ACC112 (cell line): Measurements from ENCODE around the gene ZNF776.
"Not testable (repeated sequence)": the region's sequence is repeated elsewhere in the genome, so short reads cannot be mapped to it uniquely, and the experiment has no call there.

Experiments
- H2AFZ ChIP-seq: fragments of 200-600 bp; sonication (generic); one replicate; pipeline ENCODE4 v1.6.0; 2017; ENCODE audit warnings: antibody characterized with exemption, low read length; ENCODE audit not compliant: unreplicated experiment
- H3K27ac ChIP-seq: fragments of 200-600 bp; sonication (generic); 2 replicates; pipeline ENCODE4 v1.5.1; 2014; ENCODE audit warnings: low read depth, mild to moderate bottlenecking, antibody characterized with exemption, low read length, moderate library complexity
- H3K27me3 ChIP-seq: fragments of 200-600 bp; sonication (generic); 2 replicates; pipeline ENCODE4 v1.6.1; 2014; ENCODE audit warnings: mild to moderate bottlenecking, antibody characterized with exemption, low read length, moderate library complexity, mixed read lengths; ENCODE audit not compliant: insufficient read depth
- H3K36me3 ChIP-seq: fragments of 200-600 bp; sonication (generic); 2 replicates; pipeline ENCODE4 v1.6.1; 2016; ENCODE audit warnings: mild to moderate bottlenecking, antibody characterized with exemption, low read length, moderate library complexity, mixed read lengths; ENCODE audit not compliant: insufficient read depth
- H3K4me1 ChIP-seq: fragments of 200-600 bp; sonication (generic); one replicate; pipeline ENCODE4 v1.6.1; 2016; ENCODE audit warnings: low read length, mixed read lengths; ENCODE audit not compliant: insufficient read depth, unreplicated experiment, control insufficient read depth
- H3K4me3 ChIP-seq: fragments of 200-600 bp; sonication (generic); 2 replicates; pipeline ENCODE4 v1.5.1; 2014; ENCODE audit warnings: mild to moderate bottlenecking, low read depth, low read length
- H3K79me2 ChIP-seq: fragments of 200-600 bp; sonication (generic); one replicate; pipeline ENCODE4 v1.6.0; 2016; ENCODE audit warnings: low read length; ENCODE audit not compliant: control insufficient read depth, unreplicated experiment, insufficient read depth

The ZNF776 gene

GRCh38 chr19:57738770-57739169 lies 7.8 kb upstream of the ZNF776 start:
- not testable (repeated sequence) for H2AFZ ChIP-seq, H3K79me2 ChIP-seq, H3K27ac ChIP-seq, H3K36me3 ChIP-seq, H3K27me3 ChIP-seq, H3K4me1 ChIP-seq, H3K4me3 ChIP-seq

DNA sequence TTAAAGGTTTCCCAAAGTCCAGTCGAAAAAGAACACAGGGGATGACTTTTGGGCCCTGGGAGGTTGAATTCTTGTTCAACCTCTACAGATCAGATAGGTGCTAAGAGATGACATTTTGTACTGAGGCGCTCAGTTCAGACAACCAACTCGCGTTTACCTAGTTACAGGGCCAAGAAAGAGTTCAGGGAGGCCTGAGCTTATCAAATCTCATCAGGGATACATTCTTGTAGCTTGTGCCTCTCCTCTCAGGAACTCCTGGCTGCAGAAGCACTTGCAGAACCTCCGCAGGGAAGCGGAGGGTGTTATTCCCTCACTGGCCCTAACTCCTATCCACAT lies 825 bp downstream of the ZNF776 start:
- peak overlapping the region; percentile 79 for H2AFZ ChIP-seq
- no peaks in the 10 kb centered on the region for H3K27me3 ChIP-seq
- H3K36me3 ChIP-seq, result peaks cover 42% of the 10 kb centered on the region
- H3K79me2 ChIP-seq, result peaks cover 39% of the 10 kb centered on the region
- H3K4me3 ChIP-seq, result peak overlapping the region; percentile 99
- H3K4me1 ChIP-seq, result peaks cover 6% of the 10 kb centered on the region
- no peak overlapping the region for H3K27ac ChIP-seq

GRCh38 chr19:57748029-57748428 lies 1.4 kb downstream of the ZNF776 start:
- Histone ChIP-seq H2AFZ (no peak overlapping the region), H3K36me3 (peaks cover 48% of the 10 kb centered on the region), H3K4me3 (peak overlapping the region; percentile 99), H3K27ac (no peak overlapping the region), H3K27me3 (no peaks in the 10 kb centered on the region), H3K79me2 (peaks cover 39% of the 10 kb centered on the region), H3K4me1 (peaks cover 6% of the 10 kb centered on the region)

GRCh38 chr19:57754091-57754673 lies 7.6 kb downstream of the ZNF776 start:
- Histone ChIP-seq H3K36me3 (peaks cover 79% of the 10 kb centered on the region), H3K79me2 (peaks cover 16% of the 10 kb centered on the region), H3K4me3 (no peak overlapping the region), H3K4me1 (no peaks in the 10 kb centered on the region), H3K27ac (no peak overlapping the region), H3K27me3 (no peaks in the 10 kb centered on the region), H2AFZ (no peak overlapping the region)

DNA sequence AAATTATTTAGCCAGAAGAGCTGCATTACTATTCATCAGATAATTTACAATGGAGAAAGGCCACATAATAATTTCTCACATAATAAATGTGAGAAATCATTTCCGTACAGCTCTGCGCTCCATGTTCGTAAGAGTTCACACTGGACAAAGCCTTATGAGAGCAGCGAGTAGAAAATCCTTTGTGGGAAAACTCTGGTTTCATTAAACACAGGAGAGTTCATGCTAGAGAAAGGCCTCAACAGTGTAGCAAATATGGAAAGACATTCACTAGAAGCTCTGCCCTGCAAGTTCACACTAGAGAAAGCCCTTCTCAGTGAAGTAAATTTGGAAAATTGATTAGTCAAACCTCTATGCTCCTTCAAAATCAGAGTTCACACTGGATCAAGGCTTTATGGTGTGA lies 8.4 kb downstream of the ZNF776 start:
- H3K27me3 ChIP-seq, result no peaks in the 10 kb centered on the region
- peaks cover 7% of the 10 kb centered on the region for H3K79me2 ChIP-seq
- peaks cover 70% of the 10 kb centered on the region for H3K36me3 ChIP-seq
- no peak overlapping the region for H3K4me3 ChIP-seq
- H3K27ac ChIP-seq, result no peak overlapping the region
- H2AFZ ChIP-seq, result no peak overlapping the region
- no peaks in the 10 kb centered on the region for H3K4me1 ChIP-seq

- Histone ChIP-seq H3K36me3 (peaks cover 44% of the 10 kb centered on the region), H3K4me3 (no peak overlapping the region), H3K79me2 (no peaks in the 10 kb centered on the region), H2AFZ (no peak overlapping the region), H3K27me3 (no peaks in the 10 kb centered on the region), H3K4me1 (no peaks in the 10 kb centered on the region), H3K27ac (no peak overlapping the region)
Observed at GRCh38 chr19:57757941-57758340, 11.3 kb downstream of the ZNF776 start.

DNA sequence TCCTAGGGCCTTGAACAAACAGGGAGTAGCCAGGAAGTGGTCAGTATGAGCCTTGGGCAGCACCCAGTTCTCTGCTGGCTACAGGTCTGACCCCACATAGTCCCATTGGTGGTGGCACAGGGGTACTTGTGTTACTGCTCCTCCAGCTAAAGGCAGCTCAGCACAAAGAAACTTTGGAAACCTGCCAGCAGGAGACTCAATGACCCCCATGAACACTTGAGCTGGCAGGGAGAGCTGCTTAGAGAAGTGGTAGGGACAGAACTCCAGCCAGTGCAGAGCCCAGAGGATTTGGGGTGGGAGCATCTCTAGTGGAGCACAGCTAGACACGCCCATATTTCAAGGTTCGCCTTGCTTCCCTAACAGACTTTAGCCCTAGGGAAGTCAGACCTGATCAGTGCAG lies 12.5 kb downstream of the ZNF776 start:
- Histone ChIP-seq H3K36me3 (peaks cover 33% of the 10 kb centered on the region), H3K27me3 (no peaks in the 10 kb centered on the region), H2AFZ (no peak overlapping the region), H3K4me3 (no peak overlapping the region), H3K79me2 (no peaks in the 10 kb centered on the region), H3K27ac (no peak overlapping the region), H3K4me1 (no peaks in the 10 kb centered on the region)

DNA sequence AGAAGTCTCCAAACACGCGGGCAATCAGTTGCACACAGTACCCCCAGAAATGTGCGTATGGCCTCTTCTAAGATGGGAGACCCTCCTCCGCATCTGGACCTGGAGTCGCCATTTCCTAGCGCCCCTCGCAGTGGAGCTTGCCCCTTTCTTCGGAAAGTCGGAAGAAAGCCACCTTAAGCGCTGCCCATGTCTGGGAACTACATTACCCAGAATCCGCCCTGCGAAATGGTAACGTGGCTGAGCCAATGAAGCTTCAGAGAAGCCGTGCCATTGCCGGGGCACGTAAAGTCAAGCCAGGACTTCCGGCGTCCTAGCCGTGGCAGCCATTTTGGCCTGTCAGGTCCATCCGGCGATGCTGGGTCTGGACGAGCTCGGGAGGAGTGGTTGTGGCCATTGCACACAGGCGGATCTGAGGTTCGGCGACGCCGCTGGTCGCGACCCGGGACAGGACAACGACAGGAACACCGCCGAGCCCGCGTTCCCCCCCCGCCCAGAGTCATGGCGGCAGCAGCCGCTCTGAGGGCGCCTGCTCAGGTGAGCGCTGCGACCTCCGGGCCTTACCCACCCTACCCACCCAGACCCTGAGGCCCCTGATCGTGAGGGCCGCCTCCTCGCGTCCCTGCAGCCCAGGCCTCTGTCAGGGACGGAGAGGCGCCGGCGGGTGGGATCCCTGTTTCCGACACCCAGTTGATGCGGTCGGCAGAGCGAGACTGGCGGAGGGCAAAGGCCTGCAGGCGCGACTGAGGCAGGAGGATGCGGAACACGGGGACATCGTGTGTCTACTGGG lies 22.9 kb downstream of the ZNF776 start, which contains the start of gene ZNF586:
ZNF586 (plus strand) TSS at position 332 of the 787 bp plus-strand sequence; CDS start at position 499, 167 bp downstream.
- H2AFZ ChIP-seq, result peak within 1 kb of the TSS; percentile 14
- H3K4me3 ChIP-seq, result peak within 1 kb of the TSS; percentile 83
- peaks cover 35% of the 10 kb centered on the region for H3K79me2 ChIP-seq
- peaks cover 15% of the 10 kb centered on the region for H3K36me3 ChIP-seq
- no peaks in the 10 kb centered on the region for H3K4me1 ChIP-seq
- H3K27ac ChIP-seq, result no peak within 1 kb of the TSS
- no peaks in the 10 kb centered on the region for H3K27me3 ChIP-seq

DNA sequence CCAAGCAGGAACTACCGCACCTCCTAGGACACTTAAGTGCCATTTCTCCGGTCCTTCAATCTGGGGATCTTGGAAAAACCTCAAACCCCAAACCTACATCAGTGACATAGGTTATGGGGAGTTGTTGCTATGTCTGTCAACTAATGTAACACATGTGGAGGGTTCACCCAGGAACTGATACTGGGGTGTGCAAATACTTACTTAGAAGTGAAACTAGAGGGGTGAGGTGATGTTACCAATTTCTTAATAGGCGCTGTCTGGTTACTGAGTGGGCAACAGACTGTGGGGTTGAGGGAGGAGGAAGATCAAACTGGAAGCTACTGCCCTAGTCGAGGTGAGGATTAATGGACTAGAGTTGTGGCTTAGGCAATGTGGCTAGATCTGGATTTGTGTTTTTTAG lies 24.8 kb downstream of the ZNF776 start:
- H3K4me1 ChIP-seq, result no peaks in the 10 kb centered on the region
- no peak overlapping the region for H3K4me3 ChIP-seq
- H3K27me3 ChIP-seq, result no peaks in the 10 kb centered on the region
- H3K79me2 ChIP-seq, result peaks cover 51% of the 10 kb centered on the region
- H3K36me3 ChIP-seq, result peaks cover 25% of the 10 kb centered on the region
- H3K27ac ChIP-seq, result no peak overlapping the region
- H2AFZ ChIP-seq, result no peak overlapping the region

DNA sequence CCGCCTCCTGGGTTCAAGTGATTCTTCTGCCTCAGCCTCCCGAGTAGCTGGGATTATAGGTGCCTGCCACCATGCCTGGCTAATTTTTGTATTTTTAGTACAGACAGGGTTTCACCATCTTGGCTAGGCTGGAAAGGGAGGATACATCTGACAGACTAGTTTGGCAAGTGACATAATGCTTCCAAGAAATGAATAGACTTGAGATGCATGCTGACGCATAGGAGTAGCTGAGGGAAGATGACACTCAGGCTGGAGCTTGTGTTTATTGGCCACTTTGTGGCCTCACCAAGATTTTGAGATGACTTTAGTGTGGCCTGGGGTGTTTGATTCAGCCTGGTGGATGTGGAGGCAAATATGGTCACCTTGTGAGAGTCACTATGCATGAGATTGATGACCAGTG lies 26.9 kb downstream of the ZNF776 start:
- H3K36me3 ChIP-seq, result peaks cover 41% of the 10 kb centered on the region

DNA sequence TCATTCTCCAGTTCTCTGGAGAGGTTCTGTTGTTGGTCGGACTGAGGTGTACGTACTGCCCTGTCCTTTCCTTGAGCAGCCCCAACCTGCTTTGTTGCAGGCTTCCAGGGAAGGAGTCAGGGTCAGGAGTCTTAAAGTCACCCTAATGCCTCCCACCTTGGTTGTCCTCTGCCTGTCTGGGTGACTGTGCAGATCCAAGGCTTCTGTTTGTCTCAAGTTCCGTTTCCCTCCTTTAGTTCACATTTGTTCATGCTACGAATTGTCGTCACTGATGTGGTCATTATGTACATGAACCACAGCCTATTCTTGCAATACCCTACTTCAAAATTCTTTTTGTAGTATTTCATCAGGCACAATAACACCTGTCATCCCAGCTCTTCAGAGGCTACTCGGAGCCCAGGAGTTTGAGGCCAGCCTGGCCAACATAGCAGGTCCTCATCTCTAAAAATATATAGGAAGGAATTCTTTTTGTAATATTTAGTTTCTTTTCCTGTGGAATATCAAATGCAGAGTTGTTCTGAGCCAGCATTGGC lies 30.2 kb downstream of the ZNF776 start:
- no peak overlapping the region for H2AFZ ChIP-seq
- H3K4me1 ChIP-seq, result no peaks in the 10 kb centered on the region
- H3K4me3 ChIP-seq, result no peak overlapping the region
- no peaks in the 10 kb centered on the region for H3K27me3 ChIP-seq
- H3K27ac ChIP-seq, result no peak overlapping the region
- H3K36me3 ChIP-seq, result peaks cover 71% of the 10 kb centered on the region
- H3K79me2 ChIP-seq, result peaks cover 56% of the 10 kb centered on the region

More for the DNA sequence above, 26.9 kb downstream of the ZNF776 start:
- H2AFZ ChIP-seq, result no peak overlapping the region
- peaks cover 56% of the 10 kb centered on the region for H3K79me2 ChIP-seq
- no peak overlapping the region for H3K4me3 ChIP-seq
- no peaks in the 10 kb centered on the region for H3K27me3 ChIP-seq
- H3K4me1 ChIP-seq, result no peaks in the 10 kb centered on the region
- H3K27ac ChIP-seq, result no peak overlapping the region
